ENCODE measurements around the gene CHRNA10. TPM values are rescaled to one million over a fixed set of nuclear protein-coding genes. Genes with fewer than 3 reads are reported as not detected.

CHRNA10 gene
- total and polyA plus RNA-seq, 2 of the 13 experiments (the other 11 are each of a cell fraction or from before 2014, with no cell fraction given) = 0.53 to 0.71 TPM

DNA sequence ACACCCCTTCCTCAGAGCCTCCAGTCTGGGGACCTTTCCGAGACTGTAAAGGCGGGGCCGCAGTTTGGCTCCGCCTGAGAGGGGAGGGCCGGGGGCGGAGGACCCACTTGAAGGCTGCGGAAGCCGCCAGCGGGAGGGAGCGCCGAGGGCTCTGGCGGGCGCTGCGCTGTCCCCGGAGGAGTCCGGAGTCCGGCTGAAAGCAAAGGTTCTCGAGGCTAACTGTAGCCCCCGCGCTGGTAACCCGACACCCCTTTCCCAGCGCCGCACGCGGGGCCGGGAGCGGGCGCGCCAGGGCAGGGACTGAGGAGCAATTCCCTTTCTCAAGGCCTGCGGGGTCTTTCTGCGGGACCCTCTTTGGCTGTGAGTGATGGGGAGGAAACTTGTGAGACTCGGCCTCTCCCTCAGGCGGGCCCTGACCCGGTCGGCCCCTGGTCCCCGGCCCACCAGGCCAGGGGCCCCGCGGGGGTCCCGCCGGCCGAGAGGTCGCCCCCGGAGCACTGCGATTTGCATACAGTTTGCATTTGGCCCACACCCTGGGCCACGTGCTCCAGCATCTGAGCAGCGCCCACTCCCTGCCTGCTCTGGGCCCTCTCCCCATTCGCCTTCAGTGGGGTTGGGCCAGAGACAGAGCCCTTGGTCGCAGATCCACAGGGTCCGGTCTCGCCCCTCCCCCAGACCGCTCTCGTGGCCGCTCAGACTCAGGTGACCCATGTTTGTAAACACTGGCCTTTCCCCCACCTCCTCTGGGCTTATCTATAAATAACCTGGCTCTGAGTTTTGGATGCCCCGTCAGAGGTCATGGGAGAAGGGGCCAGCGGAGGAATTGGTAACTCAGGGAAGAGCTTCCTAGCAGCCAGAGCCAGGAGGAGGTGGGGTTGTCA lies 28.9 kb downstream of the CHRNA10 start (continued):
- TF ChIP-seq NCOA2 (CRISPR knock-in tag; IDR thresholded peaks at IDR 0.05) (no peak), YY1 (IDR thresholded peaks at IDR 0.05; ENCODE audit: insufficient read depth, insufficient replicate concordance, low read depth, low read length) (no peak), ZNF614 (CRISPR knock-in tag; IDR thresholded peaks at IDR 0.05; ENCODE audit: borderline replicate concordance) (no peak), ZMYM3 (CRISPR knock-in tag; IDR thresholded peaks at IDR 0.05) (no peak), LCORL (IDR thresholded peaks at IDR 0.05) (no peak), LCORL (CRISPR knock-in tag; IDR thresholded peaks at IDR 0.05) (peak; percentile 67; the same call in 1 of the 2 replicates), MTF1 (CRISPR knock-in tag; IDR thresholded peaks at IDR 0.05) (no peak), ESRRA (CRISPR knock-in tag; IDR thresholded peaks at IDR 0.05; ENCODE audit: low read depth) (no peak), ZNF205 (CRISPR knock-in tag; IDR thresholded peaks at IDR 0.05) (peak; percentile 45; the same call in 1 of the 2 replicates), ZIK1 (CRISPR knock-in tag; IDR thresholded peaks at IDR 0.05; ENCODE audit: borderline replicate concordance, low read depth) (no peak; the same call in 1 of the 2 replicates), RARG (CRISPR knock-in tag; IDR thresholded peaks at IDR 0.05; ENCODE audit: low read depth) (no peak), ZNF615 (CRISPR knock-in tag; IDR thresholded peaks at IDR 0.05; ENCODE audit: borderline replicate concordance) (no peak), NFIB (CRISPR knock-in tag; IDR thresholded peaks at IDR 0.05; ENCODE audit: borderline replicate concordance) (no peak), ZNF839 (CRISPR knock-in tag; IDR thresholded peaks at IDR 0.05; ENCODE audit: borderline replicate concordance) (no peak), TEAD2 (CRISPR knock-in tag; IDR thresholded peaks at IDR 0.05) (no peak), ZNF563 (CRISPR knock-in tag; IDR thresholded peaks at IDR 0.05) (0 out of 2 replicates have a peak, but pooled peaks have one; percentile 28), XRCC5 (optimal IDR thresholded peaks at IDR 0.05; ENCODE audit: low read length) (peak; percentile 8), GATAD1 (CRISPR knock-in tag; IDR thresholded peaks at IDR 0.05) (0 out of 2 replicates have a peak, but pooled peaks have one; percentile 9), POLR2A (IDR thresholded peaks at IDR 0.05; ENCODE audit: insufficient read depth in 1 of 2, low read depth in 2 of 2, low read length in 2 of 2) (peak; percentile 59; a peak in 3 of 4 replicates), ZMYM4 (CRISPR knock-in tag; IDR thresholded peaks at IDR 0.05) (0 out of 2 replicates have a peak, but pooled peaks have one; percentile 52), POLR2AphosphoS5 (IDR thresholded peaks at IDR 0.05; ENCODE audit: low read depth, low read length) (no peak)
- TF ChIP-seq, protein P1, sequence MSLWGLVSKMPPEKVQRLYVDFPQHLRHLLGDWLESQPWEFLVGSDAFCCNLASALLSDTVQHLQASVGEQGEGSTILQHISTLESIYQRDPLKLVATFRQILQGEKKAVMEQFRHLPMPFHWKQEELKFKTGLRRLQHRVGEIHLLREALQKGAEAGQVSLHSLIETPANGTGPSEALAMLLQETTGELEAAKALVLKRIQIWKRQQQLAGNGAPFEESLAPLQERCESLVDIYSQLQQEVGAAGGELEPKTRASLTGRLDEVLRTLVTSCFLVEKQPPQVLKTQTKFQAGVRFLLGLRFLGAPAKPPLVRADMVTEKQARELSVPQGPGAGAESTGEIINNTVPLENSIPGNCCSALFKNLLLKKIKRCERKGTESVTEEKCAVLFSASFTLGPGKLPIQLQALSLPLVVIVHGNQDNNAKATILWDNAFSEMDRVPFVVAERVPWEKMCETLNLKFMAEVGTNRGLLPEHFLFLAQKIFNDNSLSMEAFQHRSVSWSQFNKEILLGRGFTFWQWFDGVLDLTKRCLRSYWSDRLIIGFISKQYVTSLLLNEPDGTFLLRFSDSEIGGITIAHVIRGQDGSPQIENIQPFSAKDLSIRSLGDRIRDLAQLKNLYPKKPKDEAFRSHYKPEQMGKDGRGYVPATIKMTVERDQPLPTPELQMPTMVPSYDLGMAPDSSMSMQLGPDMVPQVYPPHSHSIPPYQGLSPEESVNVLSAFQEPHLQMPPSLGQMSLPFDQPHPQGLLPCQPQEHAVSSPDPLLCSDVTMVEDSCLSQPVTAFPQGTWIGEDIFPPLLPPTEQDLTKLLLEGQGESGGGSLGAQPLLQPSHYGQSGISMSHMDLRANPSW (CRISPR knock-in tag; IDR thresholded peaks at IDR 0.05; ENCODE audit: borderline replicate concordance) = no peak; the same call in 1 of the 2 replicates
- TF ChIP-seq, protein P2, sequence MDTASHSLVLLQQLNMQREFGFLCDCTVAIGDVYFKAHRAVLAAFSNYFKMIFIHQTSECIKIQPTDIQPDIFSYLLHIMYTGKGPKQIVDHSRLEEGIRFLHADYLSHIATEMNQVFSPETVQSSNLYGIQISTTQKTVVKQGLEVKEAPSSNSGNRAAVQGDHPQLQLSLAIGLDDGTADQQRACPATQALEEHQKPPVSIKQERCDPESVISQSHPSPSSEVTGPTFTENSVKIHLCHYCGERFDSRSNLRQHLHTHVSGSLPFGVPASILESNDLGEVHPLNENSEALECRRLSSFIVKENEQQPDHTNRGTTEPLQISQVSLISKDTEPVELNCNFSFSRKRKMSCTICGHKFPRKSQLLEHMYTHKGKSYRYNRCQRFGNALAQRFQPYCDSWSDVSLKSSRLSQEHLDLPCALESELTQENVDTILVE (CRISPR knock-in tag; IDR thresholded peaks at IDR 0.05) = no peak
- TF ChIP-seq, protein P3, sequence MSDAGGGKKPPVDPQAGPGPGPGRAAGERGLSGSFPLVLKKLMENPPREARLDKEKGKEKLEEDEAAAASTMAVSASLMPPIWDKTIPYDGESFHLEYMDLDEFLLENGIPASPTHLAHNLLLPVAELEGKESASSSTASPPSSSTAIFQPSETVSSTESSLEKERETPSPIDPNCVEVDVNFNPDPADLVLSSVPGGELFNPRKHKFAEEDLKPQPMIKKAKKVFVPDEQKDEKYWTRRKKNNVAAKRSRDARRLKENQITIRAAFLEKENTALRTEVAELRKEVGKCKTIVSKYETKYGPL (CRISPR knock-in tag; IDR thresholded peaks at IDR 0.05) = no peak
- TF ChIP-seq, protein P4, sequence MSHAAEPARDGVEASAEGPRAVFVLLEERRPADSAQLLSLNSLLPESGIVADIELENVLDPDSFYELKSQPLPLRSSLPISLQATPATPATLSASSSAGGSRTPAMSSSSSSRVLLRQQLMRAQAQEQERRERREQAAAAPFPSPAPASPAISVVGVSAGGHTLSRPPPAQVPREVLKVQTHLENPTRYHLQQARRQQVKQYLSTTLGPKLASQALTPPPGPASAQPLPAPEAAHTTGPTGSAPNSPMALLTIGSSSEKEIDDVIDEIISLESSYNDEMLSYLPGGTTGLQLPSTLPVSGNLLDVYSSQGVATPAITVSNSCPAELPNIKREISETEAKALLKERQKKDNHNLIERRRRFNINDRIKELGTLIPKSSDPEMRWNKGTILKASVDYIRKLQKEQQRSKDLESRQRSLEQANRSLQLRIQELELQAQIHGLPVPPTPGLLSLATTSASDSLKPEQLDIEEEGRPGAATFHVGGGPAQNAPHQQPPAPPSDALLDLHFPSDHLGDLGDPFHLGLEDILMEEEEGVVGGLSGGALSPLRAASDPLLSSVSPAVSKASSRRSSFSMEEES (CRISPR knock-in tag; IDR thresholded peaks at IDR 0.05) = peak; percentile 61
